CD4-positive, alpha-beta T cell treated with Interferon gamma for 1 hour (primary cell): ENCODE results near the gene FAF1.
"Not testable (repeated sequence)": the region's sequence is repeated elsewhere in the genome, so short reads cannot be mapped to it uniquely, and the experiment has no call there.

Experiments
- DNase-seq: peaks from one replicate; pipeline ENCODE4 v3.0.0-alpha.2; 2020

Gene FAF1

GRCh38 chr1:50952566-50952965, 7.5 kb downstream of the FAF1 start:
- DNase-seq = not testable (repeated sequence)

- DNase-seq = no peak
Measured at GRCh38 chr1:50950396-50950795, 9.7 kb downstream of the FAF1 start.

- no peak for DNase-seq
Measured at GRCh38 chr1:50949286-50949982, 10.6 kb downstream of the FAF1 start.

GRCh38 chr1:50942334-50942733, 17.7 kb downstream of the FAF1 start:
- DNase-seq = no peak

- DNase-seq = no peak
Measured at GRCh38 chr1:50940291-50940690, 19.8 kb downstream of the FAF1 start.

GRCh38 chr1:50936321-50936720, 23.7 kb downstream of the FAF1 start:
- DNase-seq = no peak

- DNase-seq = not testable (repeated sequence)
Measured at GRCh38 chr1:50935276-50935675, 24.8 kb downstream of the FAF1 start.

GRCh38 chr1:50934838-50935237, 25.2 kb downstream of the FAF1 start:
- no peak for DNase-seq

GRCh38 chr1:50933770-50934169, 26.3 kb downstream of the FAF1 start:
- not testable (repeated sequence) for DNase-seq

GRCh38 chr1:50932043-50932442, 28.0 kb downstream of the FAF1 start:
- DNase-seq = not testable (repeated sequence)

GRCh38 chr1:50930965-50931737, 28.9 kb downstream of the FAF1 start:
- no peak for DNase-seq

GRCh38 chr1:50930193-50930592, 29.9 kb downstream of the FAF1 start:
- DNase-seq = no peak

- DNase-seq = no peak
Measured at GRCh38 chr1:50929376-50929958, 30.6 kb downstream of the FAF1 start.

- DNase-seq = no peak
Measured at GRCh38 chr1:50923564-50923963, 36.5 kb downstream of the FAF1 start.

- no peak for DNase-seq
Measured at GRCh38 chr1:50921029-50921428, 39.0 kb downstream of the FAF1 start.

- DNase-seq = no peak
Measured at GRCh38 chr1:50920409-50920808, 39.7 kb downstream of the FAF1 start.

- no peak for DNase-seq
Measured at GRCh38 chr1:50917138-50918137, 42.6 kb downstream of the FAF1 start.

GRCh38 chr1:50915621-50916020, 44.4 kb downstream of the FAF1 start:
- no peak for DNase-seq

GRCh38 chr1:50913954-50914353, 46.1 kb downstream of the FAF1 start:
- DNase-seq = no peak

GRCh38 chr1:50910356-50910755, 49.7 kb downstream of the FAF1 start:
- DNase-seq = not testable (repeated sequence)

GRCh38 chr1:50907610-50908009, 52.5 kb downstream of the FAF1 start:
- not testable (repeated sequence) for DNase-seq

- DNase-seq = not testable (repeated sequence)
Measured at GRCh38 chr1:50906050-50906449, 54.0 kb downstream of the FAF1 start.

- no peak for DNase-seq
Measured at GRCh38 chr1:50902419-50902818, 57.6 kb downstream of the FAF1 start.
